ENCODE data around the gene TMEM132C. TPM values are rescaled to one million over a fixed set of nuclear protein-coding genes. Genes with fewer than 3 reads are reported as not detected.
"Not testable (repeated sequence)": the region's sequence is repeated elsewhere in the genome, so short reads cannot be mapped to it uniquely, and the experiment has no call there.

The TMEM132C gene
- total and polyA plus RNA-seq, 2 experiments from 2014 or later = 10.6 to 16.5 TPM

- no peaks in the 10 kb centered on the region for H3K9me2 ChIP-seq (replicated peaks; ENCODE audit: insufficient read depth)
- no peaks in the 10 kb centered on the region for H3K36me3 ChIP-seq (replicated peaks; ENCODE audit: insufficient read depth, low read depth)
- H4K20me1 ChIP-seq (ENCODE audit: insufficient read depth, poor library complexity, severe bottlenecking) = no peaks in the 10 kb centered on the region
- H3K4me1 ChIP-seq (ENCODE audit: insufficient read depth) = no peaks in the 10 kb centered on the region
- no peaks in the 10 kb centered on the region for H3K9me3 ChIP-seq (ENCODE audit: low read depth)
- WGBS (ENCODE audit: low lambda C conversion rate, missing lambda C conversion rate) = 79% methylated on average over 10 of the region's 10 CpGs
- no peak overlapping the region for H3K27ac ChIP-seq
- H3K4me2 ChIP-seq = no peak overlapping the region
- DNase-seq (ENCODE audit: low spot score) = no peak
- TF ChIP-seq EZH2 (IDR thresholded peaks at IDR 0.05; ENCODE audit: borderline replicate concordance) (no peak), EZH2phosphoT487 (IDR thresholded peaks at IDR 0.05; ENCODE audit: low read depth, severe bottlenecking, unreplicated experiment) (no peak), CTCF (IDR thresholded peaks at IDR 0.05; ENCODE audit: poor library complexity) (no peak)
- H2AFZ ChIP-seq = no peak overlapping the region
- H3K27me3 ChIP-seq = no peaks in the 10 kb centered on the region
- no peaks in the 10 kb centered on the region for H3K79me2 ChIP-seq
- no peak overlapping the region for H3K4me3 ChIP-seq
These were observed 207.9 kb downstream of the TMEM132C start for GRCh38 chr12:128474916-128475315.

GRCh38 chr12:128476266-128476665 is 209.3 kb downstream of the TMEM132C start:
- no peak for TF ChIP-seq EZH2phosphoT487 (IDR thresholded peaks at IDR 0.05; ENCODE audit: low read depth, severe bottlenecking, unreplicated experiment)
- TF ChIP-seq CTCF (IDR thresholded peaks at IDR 0.05; ENCODE audit: poor library complexity) = no peak
- no peaks in the 10 kb centered on the region for H3K36me3 ChIP-seq (replicated peaks; ENCODE audit: insufficient read depth, low read depth)

GRCh38 chr12:128483526-128484255 is 216.7 kb downstream of the TMEM132C start:
- Histone ChIP-seq H4K20me1 (ENCODE audit: insufficient read depth, poor library complexity, severe bottlenecking) (no peaks in the 10 kb centered on the region), H2AFZ (no peak overlapping the region), H3K79me2 (no peaks in the 10 kb centered on the region), H3K9me3 (ENCODE audit: low read depth) (no peaks in the 10 kb centered on the region), H3K27ac (no peak overlapping the region), H3K9me2 (replicated peaks; ENCODE audit: insufficient read depth) (no peaks in the 10 kb centered on the region), H3K4me3 (no peak overlapping the region), H3K36me3 (replicated peaks; ENCODE audit: insufficient read depth, low read depth) (no peaks in the 10 kb centered on the region), H3K27me3 (no peaks in the 10 kb centered on the region), H3K4me2 (no peak overlapping the region), H3K4me1 (ENCODE audit: insufficient read depth) (no peaks in the 10 kb centered on the region)
- TF ChIP-seq EZH2 (IDR thresholded peaks at IDR 0.05; ENCODE audit: borderline replicate concordance) = no peak
- TF ChIP-seq CTCF (IDR thresholded peaks at IDR 0.05; ENCODE audit: poor library complexity) = no peak
- no peak for TF ChIP-seq EZH2phosphoT487 (IDR thresholded peaks at IDR 0.05; ENCODE audit: low read depth, severe bottlenecking, unreplicated experiment)
- no peak for DNase-seq (ENCODE audit: low spot score)
- 78% methylated on average over 9 of the region's 9 CpGs for WGBS (ENCODE audit: low lambda C conversion rate, missing lambda C conversion rate)

More at GRCh38 chr12:128476266-128476665, 209.3 kb downstream of the TMEM132C start:
- Histone ChIP-seq H4K20me1 (ENCODE audit: insufficient read depth, poor library complexity, severe bottlenecking) (no peaks in the 10 kb centered on the region), H3K4me3 (no peak overlapping the region), H3K79me2 (no peaks in the 10 kb centered on the region), H2AFZ (no peak overlapping the region), H3K4me1 (ENCODE audit: insufficient read depth) (no peaks in the 10 kb centered on the region), H3K27me3 (no peaks in the 10 kb centered on the region), H3K9me3 (ENCODE audit: low read depth) (no peaks in the 10 kb centered on the region), H3K9me2 (replicated peaks; ENCODE audit: insufficient read depth) (no peaks in the 10 kb centered on the region), H3K4me2 (no peak overlapping the region), H3K27ac (no peak overlapping the region)
- DNase-seq (ENCODE audit: low spot score) = no peak
- 63% methylated on average over 7 of the region's 7 CpGs for WGBS (ENCODE audit: low lambda C conversion rate, missing lambda C conversion rate)

GRCh38 chr12:128497376-128497775 is 230.4 kb downstream of the TMEM132C start:
- H3K27ac ChIP-seq; DNase-seq (ENCODE audit: low spot score); H3K79me2 ChIP-seq; H2AFZ ChIP-seq; H3K4me3 ChIP-seq; H3K4me2 ChIP-seq; H3K9me2 ChIP-seq (replicated peaks; ENCODE audit: insufficient read depth); H3K4me1 ChIP-seq (ENCODE audit: insufficient read depth); H3K9me3 ChIP-seq (ENCODE audit: low read depth); H3K27me3 ChIP-seq; H3K36me3 ChIP-seq (replicated peaks; ENCODE audit: insufficient read depth, low read depth); H4K20me1 ChIP-seq (ENCODE audit: insufficient read depth, poor library complexity, severe bottlenecking): not testable (repeated sequence)
- WGBS (ENCODE audit: low lambda C conversion rate, missing lambda C conversion rate) = 91% methylated on average over 13 of the region's 13 CpGs
